B cell (primary cell): ENCODE measurements around the gene ADAMTS13.
"Not testable (repeated sequence)": the region's sequence is repeated elsewhere in the genome, so short reads cannot be mapped to it uniquely, and the experiment has no call there.

Experiments
- CTCF ChIP-seq: fragments of 200-600 bp; IDR thresholded peaks from one replicate; pipeline ENCODE4 v1.8.0; 2022; ENCODE audit warnings: antibody characterized with exemption, mild to moderate bottlenecking
- EZH2 ChIP-seq: IDR thresholded peaks from 2 replicates; pipeline ENCODE4 v1.6.1; 2012; ENCODE audit warnings: borderline replicate concordance, low read depth, mild to moderate bottlenecking, moderate library complexity, low read length; ENCODE audit not compliant: insufficient read depth, poor library complexity, severe bottlenecking

- not testable (repeated sequence) for TF ChIP-seq EZH2, CTCF
Observed at GRCh38 chr9:133377280-133377679, 44.9 kb upstream of the ADAMTS13 start.
